Mesenchymal stem cell (in vitro differentiated cells and primary cell): ENCODE measurements around the gene MCRIP2.

ENCODE experiments used
- DNase-seq: peaks from one replicate; pipeline ENCODE4 v3.0.0-alpha.2; 2013
- H2AFZ ChIP-seq: one replicate; pipeline ENCODE4 v1.6.1; 2013; ENCODE audit warnings: low read depth, mild to moderate bottlenecking, control low read depth, inconsistent platforms, low read length, moderate library complexity
- H2AK5ac ChIP-seq: 2 replicates; pipeline ENCODE4 v1.6.1; 2013; ENCODE audit warnings: low read length, moderate library complexity, mild to moderate bottlenecking, inconsistent platforms; ENCODE audit not compliant: severe bottlenecking
- H2BK120ac ChIP-seq: one replicate; pipeline ENCODE4 v1.6.1; 2013; ENCODE audit warnings: low read depth, mild to moderate bottlenecking, inconsistent platforms, low read length, moderate library complexity
- H2BK12ac ChIP-seq, 2 experiments: one replicate each; pipeline ENCODE4 v1.6.1; 2013; ENCODE audit warnings: inconsistent platforms in 2 of 2, low read length in 2 of 2, mild to moderate bottlenecking in 2 of 2, moderate library complexity in 2 of 2, control low read depth in 1 of 2
- H2BK15ac ChIP-seq: one replicate; pipeline ENCODE4 v1.6.1; 2013; ENCODE audit warnings: mild to moderate bottlenecking, low read depth, inconsistent platforms; ENCODE audit not compliant: poor library complexity, severe bottlenecking
- H2BK5ac ChIP-seq: 2 replicates; pipeline ENCODE4 v1.6.1; 2013; ENCODE audit warnings: low read depth, mild to moderate bottlenecking, low read length, control low read depth, inconsistent platforms; ENCODE audit not compliant: poor library complexity, severe bottlenecking
- H3K14ac ChIP-seq, 2 experiments: one replicate each; pipeline ENCODE4 v1.6.1; 2013; ENCODE audit warnings: inconsistent platforms in 2 of 2, low read length in 2 of 2, control low read depth in 1 of 2, mild to moderate bottlenecking in 1 of 2, moderate library complexity in 1 of 2
- H3K18ac ChIP-seq, 2 experiments: one replicate each; pipeline ENCODE4 v1.6.1; 2013; ENCODE audit warnings: inconsistent platforms in 2 of 2, low read length in 2 of 2, control low read depth in 1 of 2, low read depth in 1 of 2, mild to moderate bottlenecking in 1 of 2
- H3K23ac ChIP-seq, 2 experiments: one replicate each; pipeline ENCODE4 v1.6.1; 2013; ENCODE audit warnings: inconsistent platforms in 2 of 2, low read length in 2 of 2, mild to moderate bottlenecking in 2 of 2, moderate library complexity in 2 of 2, control low read depth in 1 of 2
- H3K27ac ChIP-seq: 2 replicates; pipeline ENCODE4 v1.5.1; 2013; ENCODE audit warnings: mild to moderate bottlenecking, moderate library complexity, low read length, control low read depth, inconsistent platforms; ENCODE audit not compliant: poor library complexity, severe bottlenecking
- H3K27me3 ChIP-seq, 2 experiments: 2 replicates each; pipeline versions ENCODE4 v1.6.1 to v1.7.0; 2013; ENCODE audit warnings: low read length in 2 of 2, mild to moderate bottlenecking in 2 of 2, moderate library complexity in 2 of 2, control low read depth in 1 of 2, inconsistent platforms in 1 of 2; ENCODE audit not compliant: control insufficient read depth in 1 of 2, insufficient read depth in 1 of 2
- H3K36me3 ChIP-seq, 2 experiments: 2 replicates each; pipeline versions ENCODE4 v1.6.1 to v1.7.0; 2013; ENCODE audit warnings: low read length in 2 of 2, control low read depth in 1 of 2, inconsistent platforms in 1 of 2, low read depth in 1 of 2, mild to moderate bottlenecking in 1 of 2; ENCODE audit not compliant: insufficient read depth in 2 of 2, control insufficient read depth in 1 of 2
- H3K4ac ChIP-seq, 2 experiments: one replicate each; pipeline ENCODE4 v1.6.1; 2013; ENCODE audit warnings: inconsistent platforms in 2 of 2, low read length in 2 of 2, mild to moderate bottlenecking in 2 of 2, moderate library complexity in 2 of 2, control low read depth in 1 of 2, low read depth in 1 of 2
- H3K4me1 ChIP-seq: 2 replicates; pipeline ENCODE4 v1.6.1; 2013; ENCODE audit warnings: low read depth, low read length, control low read depth; ENCODE audit not compliant: control insufficient read depth, insufficient read depth
- H3K4me2 ChIP-seq: 2 replicates; pipeline ENCODE4 v1.6.1; 2013; ENCODE audit warnings: low read length, mild to moderate bottlenecking, inconsistent platforms; ENCODE audit not compliant: poor library complexity, severe bottlenecking
- H3K4me3 ChIP-seq, 2 experiments: 2 replicates each; pipeline versions ENCODE4 v1.5.1 to v1.7.0; 2013; ENCODE audit warnings: low read length in 2 of 2, mild to moderate bottlenecking in 2 of 2, control low read depth in 1 of 2, low read depth in 1 of 2; ENCODE audit not compliant: insufficient read depth in 1 of 2
- H3K79me1 ChIP-seq: replicated peaks from 2 replicates; pipeline ENCODE4 v1.6.1; 2013; ENCODE audit warnings: mild to moderate bottlenecking, control low read depth, low read length, inconsistent platforms; ENCODE audit not compliant: poor library complexity, severe bottlenecking
- H3K9ac ChIP-seq: 2 replicates; pipeline ENCODE4 v1.7.0; 2013; ENCODE audit warnings: mild to moderate bottlenecking, low read length, moderate library complexity
- H3K9me3 ChIP-seq: 2 replicates; pipeline ENCODE4 v1.7.0; 2013; ENCODE audit warnings: mild to moderate bottlenecking, low read length; ENCODE audit not compliant: control insufficient read depth
- H4K8ac ChIP-seq: one replicate; pipeline ENCODE4 v1.6.1; 2013; ENCODE audit warnings: inconsistent platforms, mild to moderate bottlenecking, low read length, moderate library complexity
- H4K91ac ChIP-seq: one replicate; pipeline ENCODE4 v1.6.1; 2013; ENCODE audit warnings: mild to moderate bottlenecking, low read length, inconsistent platforms
- WGBS: methylation state at CpG from one replicate; pipeline ENCODE4 v1.1.7; 2013; ENCODE audit warnings: mixed read lengths; 5-methylcytosine and 5-hydroxymethylcytosine counted together

Gene MCRIP2

GRCh38 chr16:603933-604332 is 37.7 kb upstream of the MCRIP2 start:
- H3K27me3 ChIP-seq, result no peaks in the 10 kb centered on the region
- H3K9me3 ChIP-seq, result peaks cover 4% of the 10 kb centered on the region
- no peak overlapping the region for H2BK5ac ChIP-seq
- no peak overlapping the region for H3K27ac ChIP-seq
- no peak overlapping the region for H3K18ac ChIP-seq
- peaks cover 34% of the 10 kb centered on the region for H3K79me1 ChIP-seq
- no peak overlapping the region for H2AK5ac ChIP-seq
- H2BK120ac ChIP-seq, result no peak overlapping the region
- H3K4me2 ChIP-seq, result no peak overlapping the region
- H3K4me3 ChIP-seq, result no peak overlapping the region
- no peak overlapping the region for H2AFZ ChIP-seq
- no peak overlapping the region for H2BK15ac ChIP-seq
- no peak overlapping the region for H2BK12ac ChIP-seq
- H4K91ac ChIP-seq, result no peak overlapping the region
- DNase-seq, result no peak
- H3K4ac ChIP-seq, result no peak overlapping the region
- H3K23ac ChIP-seq, result no peak overlapping the region
- H3K4me1 ChIP-seq, result peaks cover 6% of the 10 kb centered on the region
- no peak overlapping the region for H3K9ac ChIP-seq
- H4K8ac ChIP-seq, result no peak overlapping the region
- H3K14ac ChIP-seq, result no peak overlapping the region
- 96% methylated on average over 4 of the region's 5 CpGs for WGBS
- peaks cover 10 to 22% of the 10 kb centered on the region in 2 experiments for H3K36me3 ChIP-seq

GRCh38 chr16:606656-607307 is 34.8 kb upstream of the MCRIP2 start:
- peaks cover 4% of the 10 kb centered on the region for H3K9me3 ChIP-seq

GRCh38 chr16:608019-608418 is 33.6 kb upstream of the MCRIP2 start:
- Histone ChIP-seq H4K91ac (no peak overlapping the region), H3K23ac (no peak overlapping the region), H2BK120ac (no peak overlapping the region), H4K8ac (no peak overlapping the region), H2BK12ac (peak overlapping the region in 1 of 2 experiments; percentile 15), H3K4me3 (peak overlapping the region in 1 of 2 experiments; percentile 11), H2AK5ac (no peak overlapping the region), H3K14ac (no peak overlapping the region), H3K4me2 (no peak overlapping the region), H3K36me3 (peaks cover 0 to 15% of the 10 kb centered on the region in 2 experiments), H3K27ac (no peak overlapping the region), H3K79me1 (peaks cover 43% of the 10 kb centered on the region), H3K9ac (no peak overlapping the region), H3K4ac (no peak overlapping the region), H3K18ac (no peak overlapping the region), H3K9me3 (peaks cover 4% of the 10 kb centered on the region), H3K27me3 (no peaks in the 10 kb centered on the region), H3K4me1 (peaks cover 8% of the 10 kb centered on the region), H2BK5ac (no peak overlapping the region), H2BK15ac (no peak overlapping the region), H2AFZ (no peak overlapping the region)
- 84% methylated on average over 8 of the region's 10 CpGs for WGBS
- DNase-seq, result no peak

More at GRCh38 chr16:606656-607307, 34.8 kb upstream of the MCRIP2 start:
- Histone ChIP-seq H2BK5ac (no peak overlapping the region), H3K36me3 (peaks cover 0 to 15% of the 10 kb centered on the region in 2 experiments), H3K79me1 (peaks cover 45% of the 10 kb centered on the region), H3K4me3 (no peak overlapping the region), H3K27ac (no peak overlapping the region), H3K27me3 (no peaks in the 10 kb centered on the region), H3K18ac (no peak overlapping the region), H3K23ac (no peak overlapping the region), H3K4me1 (peaks cover 8% of the 10 kb centered on the region), H2AK5ac (no peak overlapping the region), H3K9ac (no peak overlapping the region), H3K14ac (no peak overlapping the region), H4K8ac (no peak overlapping the region), H2BK12ac (no peak overlapping the region), H3K4ac (no peak overlapping the region), H2BK120ac (no peak overlapping the region), H3K4me2 (no peak overlapping the region), H2BK15ac (no peak overlapping the region), H4K91ac (no peak overlapping the region), H2AFZ (no peak overlapping the region)
- no peak for DNase-seq
- WGBS, result 98% methylated on average over 18 of the region's 22 CpGs

- H3K4me2 ChIP-seq, result no peak overlapping the region
- H2BK5ac ChIP-seq, result no peak overlapping the region
- H2BK120ac ChIP-seq, result no peak overlapping the region
- peaks cover 10% of the 10 kb centered on the region for H3K4me1 ChIP-seq
- H3K23ac ChIP-seq, result no peak overlapping the region
- no peak overlapping the region for H3K9ac ChIP-seq
- 91% methylated on average over 12 of the region's 13 CpGs for WGBS
- H3K27me3 ChIP-seq, result no peaks in the 10 kb centered on the region
- H3K4me3 ChIP-seq, result no peak overlapping the region
- no peak overlapping the region for H2BK15ac ChIP-seq
- no peak overlapping the region for H2AK5ac ChIP-seq
- peaks cover 4% of the 10 kb centered on the region for H3K9me3 ChIP-seq
- H4K8ac ChIP-seq, result no peak overlapping the region
- no peak overlapping the region for H3K18ac ChIP-seq
- H2AFZ ChIP-seq, result no peak overlapping the region
- H3K14ac ChIP-seq, result no peak overlapping the region
- peaks cover 0 to 23% of the 10 kb centered on the region in 2 experiments for H3K36me3 ChIP-seq
- peaks cover 40% of the 10 kb centered on the region for H3K79me1 ChIP-seq
- no peak overlapping the region for H3K4ac ChIP-seq
- no peak for DNase-seq
- H4K91ac ChIP-seq, result no peak overlapping the region
- no peak overlapping the region for H2BK12ac ChIP-seq
- H3K27ac ChIP-seq, result no peak overlapping the region
Measured at GRCh38 chr16:609316-609715, 32.3 kb upstream of the MCRIP2 start.
